ENCODE results near the gene JCHAIN. TPM values are rescaled to one million over a fixed set of nuclear protein-coding genes. Genes with fewer than 3 reads are reported as not detected.
A peak's percentile ranks its signal among the peaks of the same experiment; 100 is the strongest.

Gene JCHAIN
- total RNA-seq, 1 donor from 2014 or later = not detected

- H3K27me3 Mint-ChIP-seq (ENCODE audit: insufficient read depth, low read depth) = no peaks in the 10 kb centered on the region
- Histone ChIP-seq H3K4me3 (no peak overlapping the region), H3K27me3 (no peaks in the 10 kb centered on the region), H2AFZ (replicated peaks) (no peak overlapping the region), H4K20me1 (ENCODE audit: low read depth) (no peaks in the 10 kb centered on the region), H3K27ac (no peak overlapping the region), H3K4me2 (no peak overlapping the region), H3K9me3 (ENCODE audit: low read depth) (no peaks in the 10 kb centered on the region), H3K36me3 (no peaks in the 10 kb centered on the region), H3F3A (ENCODE audit: low read depth) (peaks cover 36% of the 10 kb centered on the region), H3K4me1 (no peaks in the 10 kb centered on the region), H3K9ac (no peak overlapping the region), H3K79me2 (ENCODE audit: low read depth) (no peaks in the 10 kb centered on the region)
- no peak overlapping the region for H3K4me3 Mint-ChIP-seq
- no peak overlapping the region for H3K27ac Mint-ChIP-seq
- no peaks in the 10 kb centered on the region for H3K9me3 Mint-ChIP-seq
- TF ChIP-seq EZH2 (IDR thresholded peaks at IDR 0.05) (no peak), EZH2phosphoT487 (IDR thresholded peaks at IDR 0.05) (no peak), CTCF (IDR thresholded peaks at IDR 0.05) (no peak)
- no peak for DNase-seq (ENCODE audit: low spot score)
- H3K4me1 Mint-ChIP-seq = peaks cover under 1% of the 10 kb centered on the region
- no peaks in the 10 kb centered on the region for H3K36me3 Mint-ChIP-seq
Measured at GRCh38 chr4:70619288-70619687, 47.0 kb downstream of the JCHAIN start.

- Histone ChIP-seq H4K20me1 (ENCODE audit: low read depth) (no peaks in the 10 kb centered on the region), H3K27me3 (no peaks in the 10 kb centered on the region), H3K36me3 (no peaks in the 10 kb centered on the region), H3K4me1 (no peaks in the 10 kb centered on the region), H3F3A (ENCODE audit: low read depth) (no peaks in the 10 kb centered on the region), H3K9me3 (ENCODE audit: low read depth) (no peaks in the 10 kb centered on the region), H3K79me2 (ENCODE audit: low read depth) (no peaks in the 10 kb centered on the region), H2AFZ (replicated peaks) (no peak overlapping the region), H3K4me3 (no peak overlapping the region), H3K27ac (no peak overlapping the region), H3K4me2 (no peak overlapping the region), H3K9ac (no peak overlapping the region)
- no peak overlapping the region for H3K27ac Mint-ChIP-seq
- no peaks in the 10 kb centered on the region for H3K36me3 Mint-ChIP-seq
- DNase-seq (ENCODE audit: low spot score) = no peak
- H3K4me3 Mint-ChIP-seq = no peak overlapping the region
- TF ChIP-seq CTCF (IDR thresholded peaks at IDR 0.05) = no peak
- TF ChIP-seq EZH2phosphoT487 (IDR thresholded peaks at IDR 0.05) = no peak
- no peak for TF ChIP-seq EZH2 (IDR thresholded peaks at IDR 0.05)
- H3K4me1 Mint-ChIP-seq = peaks cover 17% of the 10 kb centered on the region
- H3K27me3 Mint-ChIP-seq (ENCODE audit: insufficient read depth, low read depth) = peaks cover 2% of the 10 kb centered on the region
- H3K9me3 Mint-ChIP-seq = no peaks in the 10 kb centered on the region
Measured at GRCh38 chr4:70614184-70614555, 52.1 kb downstream of the JCHAIN start.

- H3K27me3 ChIP-seq = no peaks in the 10 kb centered on the region
- no peak overlapping the region for H3K4me3 Mint-ChIP-seq
- peaks cover 17% of the 10 kb centered on the region for H3K4me1 Mint-ChIP-seq
- peaks cover 2% of the 10 kb centered on the region for H3K27me3 Mint-ChIP-seq (ENCODE audit: insufficient read depth, low read depth)
- H4K20me1 ChIP-seq (ENCODE audit: low read depth) = no peaks in the 10 kb centered on the region
- peak overlapping the region; percentile 37 for H3K27ac Mint-ChIP-seq
- H3K9me3 ChIP-seq (ENCODE audit: low read depth) = no peaks in the 10 kb centered on the region
- no peaks in the 10 kb centered on the region for H3F3A ChIP-seq (ENCODE audit: low read depth)
- H3K9me3 Mint-ChIP-seq = no peaks in the 10 kb centered on the region
- no peak overlapping the region for H3K4me2 ChIP-seq
- no peaks in the 10 kb centered on the region for H3K79me2 ChIP-seq (ENCODE audit: low read depth)
- no peak overlapping the region for H2AFZ ChIP-seq (replicated peaks)
- no peak for DNase-seq (ENCODE audit: low spot score)
- no peak overlapping the region for H3K9ac ChIP-seq
- H3K27ac ChIP-seq = no peak overlapping the region
- no peaks in the 10 kb centered on the region for H3K4me1 ChIP-seq
- no peak overlapping the region for H3K4me3 ChIP-seq
- TF ChIP-seq CTCF (IDR thresholded peaks at IDR 0.05) (no peak), EZH2phosphoT487 (IDR thresholded peaks at IDR 0.05) (no peak), EZH2 (IDR thresholded peaks at IDR 0.05) (no peak)
- no peaks in the 10 kb centered on the region for H3K36me3 ChIP-seq
- H3K36me3 Mint-ChIP-seq = no peaks in the 10 kb centered on the region
Measured at GRCh38 chr4:70613306-70614183, 52.8 kb downstream of the JCHAIN start.

Measured in neural progenitor cell (in vitro differentiated cells).